ENCODE measurements around the gene HBS1L.

The HBS1L gene

GRCh38 chr6:135033238-135033637 lies 21.4 kb downstream of the HBS1L start:
- no peak for DNase-seq

DNA sequence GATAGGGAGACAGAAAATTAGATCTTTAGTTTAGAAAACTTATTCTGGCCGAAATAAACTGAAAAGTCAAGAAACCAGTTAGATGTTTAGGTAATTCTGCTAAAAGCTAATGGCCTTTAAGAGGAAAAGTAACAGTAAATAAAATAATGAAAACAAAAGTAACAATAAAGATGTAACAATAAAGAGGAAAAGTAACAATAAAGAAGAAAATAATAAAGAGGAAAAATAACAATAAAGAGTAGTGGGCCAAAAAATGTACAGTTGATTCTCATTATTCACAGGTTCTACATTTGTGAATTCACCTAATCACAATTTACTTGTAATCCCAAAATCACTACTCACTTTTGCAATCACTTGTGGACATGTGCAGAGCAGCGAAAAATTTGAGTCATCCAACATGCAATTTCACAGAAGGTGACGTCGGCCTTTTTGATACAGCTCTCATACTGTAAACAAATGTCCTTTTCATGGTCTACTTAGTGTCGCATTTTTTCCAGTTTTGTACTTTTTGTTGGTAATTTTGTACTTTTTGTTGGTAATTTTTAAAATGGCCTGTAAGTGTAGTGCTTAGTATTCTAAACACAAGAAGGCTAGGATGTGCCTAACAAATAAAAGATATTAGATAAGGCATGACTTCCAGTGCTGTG lies 24.0 kb downstream of the HBS1L start:
- DNase-seq, result no peak

GRCh38 chr6:135030056-135030473 lies 24.6 kb downstream of the HBS1L start:
- DNase-seq, result no peak

DNA sequence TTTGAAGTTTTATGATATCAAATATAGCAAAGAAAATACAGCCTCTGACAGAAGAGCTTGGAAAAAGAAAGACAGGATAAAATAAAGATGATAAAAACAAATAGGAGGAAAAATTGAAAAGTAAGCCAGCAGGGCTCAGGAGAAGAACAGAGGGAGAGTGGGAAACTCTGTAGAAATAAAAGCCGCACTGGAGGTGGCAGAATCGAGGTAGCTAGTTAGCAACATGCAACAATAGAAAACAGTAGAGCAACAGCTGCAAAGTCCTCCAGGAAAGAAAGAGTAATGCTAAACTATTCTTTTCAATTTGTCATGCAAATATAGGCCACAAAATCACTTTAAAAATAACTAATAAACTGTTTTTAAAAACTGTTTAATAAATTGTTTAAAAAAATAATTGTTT lies 28.8 kb downstream of the HBS1L start:
- no peak for DNase-seq

GRCh38 chr6:135025175-135025574 lies 29.4 kb downstream of the HBS1L start:
- no peak for DNase-seq

DNA sequence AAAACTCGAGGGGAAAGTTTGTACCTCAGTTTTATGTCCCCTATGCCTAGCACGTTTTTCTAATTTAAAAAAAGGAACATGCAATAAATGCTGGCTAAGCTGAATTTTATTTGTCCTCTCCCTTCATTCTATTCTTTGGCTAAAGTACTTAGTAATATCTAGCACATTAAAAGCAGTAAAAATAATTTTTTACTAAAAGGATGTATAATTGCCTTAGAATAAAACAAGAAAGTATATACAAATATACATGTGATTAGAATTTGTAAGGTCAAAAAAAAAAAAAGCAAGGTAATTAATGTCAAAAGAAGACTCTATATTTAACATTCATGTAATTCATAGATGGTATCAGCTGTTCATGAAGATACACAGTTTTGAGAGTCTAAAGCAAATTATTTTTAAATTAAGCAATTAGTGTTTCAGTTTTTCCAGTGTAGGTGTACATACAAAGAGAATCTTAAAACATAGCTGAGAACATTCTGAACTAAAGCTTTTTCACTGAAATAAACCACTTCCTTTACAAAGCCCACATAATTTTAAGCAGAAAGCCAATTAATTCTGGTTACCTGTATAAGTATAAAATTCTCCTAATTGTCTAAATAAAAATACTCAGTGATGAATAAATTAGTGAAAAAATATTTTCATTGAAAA lies 32.4 kb downstream of the HBS1L start:
- DNase-seq, result no peak

- no peak for DNase-seq
These were observed 33.1 kb downstream of the HBS1L start for GRCh38 chr6:135021310-135022049.

DNA sequence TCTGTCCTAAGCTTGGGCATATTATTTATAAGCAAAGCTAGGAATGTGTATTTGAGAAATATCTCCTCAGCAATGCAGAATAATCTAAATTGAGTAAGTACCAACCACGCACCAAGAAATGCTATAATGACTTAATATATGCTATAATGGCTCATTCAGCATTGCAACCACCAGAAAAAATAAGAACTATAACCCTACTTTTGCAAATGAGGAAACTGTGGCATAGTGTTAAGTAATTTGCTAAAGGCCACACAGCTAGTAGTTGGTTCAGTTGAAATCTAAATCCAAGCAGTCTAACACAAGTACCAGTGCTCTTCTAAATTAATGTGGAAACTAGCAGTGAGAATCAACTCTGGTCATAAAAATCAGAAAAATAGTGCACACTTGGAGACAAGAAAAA lies 35.7 kb downstream of the HBS1L start:
- no peak for DNase-seq

DNA sequence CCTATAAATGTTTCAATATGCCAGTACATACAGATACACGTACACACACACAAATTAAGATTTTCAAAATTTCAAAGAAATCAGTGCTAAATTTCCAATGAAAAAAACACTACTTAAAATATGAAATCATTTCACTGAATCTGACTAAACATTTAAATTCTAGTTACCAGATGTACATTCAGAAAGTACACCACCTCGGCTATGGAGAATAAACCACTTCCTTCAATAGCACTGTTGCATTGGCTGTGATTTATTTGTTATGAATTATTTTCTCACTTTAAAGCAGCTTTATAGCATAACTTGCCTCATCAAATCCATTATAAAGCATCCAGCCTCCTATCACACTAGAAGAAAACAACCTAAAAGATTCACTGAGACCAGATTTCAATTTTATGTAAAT lies 36.6 kb downstream of the HBS1L start:
- no peak for DNase-seq

DNA sequence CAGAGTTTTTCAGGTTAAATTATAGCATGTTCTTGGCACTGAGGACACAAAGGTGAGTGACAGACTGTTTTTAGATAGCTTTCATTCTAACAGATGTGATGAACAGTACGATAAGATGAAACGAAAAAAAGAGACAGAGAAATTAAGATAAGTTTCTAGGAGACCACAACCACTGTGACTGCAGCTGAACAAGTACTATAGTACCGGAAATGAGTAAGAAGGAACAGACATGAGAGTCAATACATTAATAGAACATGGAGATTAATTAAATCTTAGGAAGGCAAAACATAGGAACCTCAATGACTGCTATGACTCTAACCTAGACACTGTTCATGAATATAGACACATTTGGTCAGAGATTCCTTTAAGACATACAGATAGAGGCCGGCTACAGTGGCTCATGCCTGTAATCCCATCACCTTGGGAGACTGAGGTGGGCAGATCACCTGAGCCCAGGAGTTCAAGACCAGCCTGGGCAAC lies 40.2 kb downstream of the HBS1L start:
- DNase-seq, result no peak

DNA sequence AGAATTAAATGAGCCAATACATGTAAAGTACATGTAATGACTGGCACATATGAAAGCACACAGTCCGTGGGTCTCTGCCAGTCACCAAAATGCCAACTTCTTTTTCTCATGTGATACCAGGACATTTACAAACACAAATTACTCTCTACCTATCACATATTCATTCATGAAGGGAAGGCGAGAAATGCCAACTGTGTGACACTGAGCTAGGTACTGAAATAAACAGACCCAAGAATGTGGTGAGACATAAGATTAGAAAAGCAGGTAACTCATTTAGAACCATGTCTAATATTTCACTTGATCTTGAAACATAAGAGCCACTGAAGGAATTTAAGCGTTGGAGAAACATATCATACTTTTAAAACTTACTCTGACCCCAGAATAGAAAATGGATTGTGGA lies 41.4 kb downstream of the HBS1L start:
- DNase-seq, result no peak

GRCh38 chr6:135012764-135013163 lies 41.9 kb downstream of the HBS1L start:
- no peak for DNase-seq

DNA sequence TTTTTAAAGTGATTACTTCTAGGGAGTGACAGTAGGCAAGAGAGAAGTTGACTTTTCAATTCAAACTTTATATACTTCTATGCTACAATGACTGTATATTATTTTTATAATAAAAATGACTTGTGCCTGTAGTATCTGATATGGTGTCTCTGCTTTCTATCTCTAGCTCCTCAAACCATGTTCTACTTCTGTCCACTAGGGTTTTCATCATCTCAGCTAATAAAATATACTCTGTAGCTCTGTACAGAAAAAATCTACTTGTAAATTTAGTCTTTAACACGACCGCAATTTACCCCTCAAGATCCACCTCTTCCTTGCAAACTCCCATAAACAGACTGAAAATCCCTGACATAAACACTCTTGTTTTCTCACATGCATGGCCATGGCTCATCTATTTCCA lies 42.3 kb downstream of the HBS1L start:
- no peak for DNase-seq

DNA sequence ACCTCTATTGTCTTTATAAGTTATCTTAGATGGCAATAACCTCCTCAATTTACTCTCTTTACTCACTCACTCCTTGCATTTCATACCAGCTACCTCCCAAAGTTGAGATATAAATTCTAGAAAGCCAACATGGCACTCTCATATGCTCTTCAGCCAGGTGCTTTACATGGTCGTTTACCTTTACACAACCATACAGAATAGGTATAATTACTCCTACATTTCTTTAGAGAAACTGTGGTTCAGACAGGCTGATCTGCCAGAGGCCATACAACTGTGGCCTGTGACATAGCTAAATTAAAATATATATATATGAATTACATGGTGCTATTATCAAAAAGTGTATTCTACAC lies 45.7 kb downstream of the HBS1L start:
- no peak for DNase-seq

- DNase-seq, result no peak
These were observed 46.3 kb downstream of the HBS1L start for GRCh38 chr6:135008072-135008940.

DNA sequence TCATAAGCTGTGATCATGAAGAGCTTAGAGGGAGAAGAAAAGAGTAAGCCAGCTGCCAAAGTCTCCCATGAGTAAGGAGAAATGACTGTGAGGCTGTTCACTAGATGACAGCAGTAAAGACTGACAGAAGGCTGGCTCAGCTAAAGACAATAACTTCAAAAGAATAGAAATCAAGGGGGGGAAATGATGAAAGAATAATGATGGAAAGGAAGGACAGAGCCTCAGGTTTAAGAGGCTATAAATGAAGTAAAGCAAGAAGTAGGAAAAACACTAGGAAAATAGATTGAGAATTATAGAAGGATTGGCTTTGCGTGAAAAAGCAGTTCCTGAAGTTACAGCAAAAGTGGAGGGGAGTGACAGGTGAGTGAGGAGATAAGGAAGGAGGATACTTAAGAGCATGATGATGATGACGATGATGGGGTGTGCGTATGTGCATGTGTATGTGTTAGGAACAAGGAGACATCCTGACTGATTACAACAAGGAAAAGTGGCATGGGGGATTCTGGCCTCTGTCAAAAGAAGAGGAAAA lies 48.2 kb downstream of the HBS1L start:
- no peak for DNase-seq

GRCh38 chr6:135004399-135004798 lies 50.2 kb downstream of the HBS1L start:
- no peak for DNase-seq

- DNase-seq, result no peak
These were observed 51.5 kb downstream of the HBS1L start for GRCh38 chr6:135002974-135003703.

GRCh38 chr6:135002229-135002844 lies 52.3 kb downstream of the HBS1L start:
- DNase-seq, result no peak

GRCh38 chr6:134999107-134999506 lies 55.5 kb downstream of the HBS1L start:
- DNase-seq, result no peak

DNA sequence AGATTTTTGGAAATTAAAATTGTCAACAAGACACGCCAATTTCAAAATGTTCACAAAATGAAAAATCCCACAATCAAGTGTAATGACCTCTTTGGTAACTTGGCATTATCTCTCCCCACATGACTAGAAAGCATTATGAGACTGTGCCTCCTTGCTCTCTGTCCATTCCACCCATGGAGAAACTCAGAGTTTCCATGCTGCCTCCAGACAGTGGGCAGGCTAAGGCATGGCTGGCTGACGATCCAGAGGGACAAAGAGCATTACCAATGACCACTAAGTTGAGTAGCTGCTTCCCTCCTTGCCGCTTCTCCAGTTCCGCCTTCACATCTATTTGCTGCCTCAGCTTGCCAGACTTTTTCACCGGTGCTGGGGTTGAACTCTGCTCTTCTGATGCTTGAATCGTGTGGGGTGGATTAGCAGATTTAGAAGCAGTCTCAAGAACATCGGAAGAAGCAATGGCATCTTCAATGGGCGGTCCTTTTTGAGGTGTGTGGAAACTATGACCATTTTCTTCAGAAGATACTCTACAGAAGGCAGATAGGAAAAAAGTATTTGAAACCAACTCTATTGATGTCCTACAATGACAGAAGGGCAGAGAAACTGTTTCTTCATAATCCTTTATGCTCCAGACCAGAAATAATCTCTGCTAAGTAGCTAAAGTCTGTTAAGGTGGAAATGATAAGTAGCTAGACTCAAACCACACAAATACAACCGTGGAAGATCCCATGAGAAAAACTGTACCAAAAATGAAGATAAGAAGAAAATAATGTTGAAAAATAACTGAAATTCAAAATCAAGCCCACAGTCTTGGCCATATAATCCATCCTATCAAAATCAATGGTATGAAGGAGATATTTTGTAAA lies 57.3 kb downstream of the HBS1L start:
- no peak for DNase-seq

Data from NCI-H345 (cell line).